ENCODE data around the gene MINK1.

DNA sequence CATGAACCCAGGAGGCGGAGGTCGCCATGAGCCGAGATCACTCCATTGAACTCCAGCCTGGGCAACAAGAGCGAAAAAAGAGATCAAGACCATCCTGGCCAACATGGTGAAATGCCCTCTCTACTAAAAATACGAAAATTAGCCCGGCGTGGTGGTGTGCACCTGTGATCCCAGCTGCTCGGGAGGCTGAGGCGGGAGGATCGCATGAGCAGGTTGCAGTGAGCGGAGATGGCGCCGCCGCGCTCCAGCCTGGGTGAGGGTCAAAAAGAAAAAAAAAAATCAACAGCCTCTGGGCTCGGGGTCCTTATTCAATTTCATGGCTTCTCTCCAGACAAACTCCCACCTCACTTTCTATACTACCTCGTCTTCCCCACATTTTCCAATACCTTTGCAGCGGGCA lies 95.7 kb downstream of the MINK1 start:
- TF ChIP-seq, protein P1, sequence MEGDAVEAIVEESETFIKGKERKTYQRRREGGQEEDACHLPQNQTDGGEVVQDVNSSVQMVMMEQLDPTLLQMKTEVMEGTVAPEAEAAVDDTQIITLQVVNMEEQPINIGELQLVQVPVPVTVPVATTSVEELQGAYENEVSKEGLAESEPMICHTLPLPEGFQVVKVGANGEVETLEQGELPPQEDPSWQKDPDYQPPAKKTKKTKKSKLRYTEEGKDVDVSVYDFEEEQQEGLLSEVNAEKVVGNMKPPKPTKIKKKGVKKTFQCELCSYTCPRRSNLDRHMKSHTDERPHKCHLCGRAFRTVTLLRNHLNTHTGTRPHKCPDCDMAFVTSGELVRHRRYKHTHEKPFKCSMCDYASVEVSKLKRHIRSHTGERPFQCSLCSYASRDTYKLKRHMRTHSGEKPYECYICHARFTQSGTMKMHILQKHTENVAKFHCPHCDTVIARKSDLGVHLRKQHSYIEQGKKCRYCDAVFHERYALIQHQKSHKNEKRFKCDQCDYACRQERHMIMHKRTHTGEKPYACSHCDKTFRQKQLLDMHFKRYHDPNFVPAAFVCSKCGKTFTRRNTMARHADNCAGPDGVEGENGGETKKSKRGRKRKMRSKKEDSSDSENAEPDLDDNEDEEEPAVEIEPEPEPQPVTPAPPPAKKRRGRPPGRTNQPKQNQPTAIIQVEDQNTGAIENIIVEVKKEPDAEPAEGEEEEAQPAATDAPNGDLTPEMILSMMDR (conservative IDR thresholded peaks at IDR 0.05; ENCODE audit: low read length) = no peak
- TF ChIP-seq EZH2phosphoT487 (IDR thresholded peaks at IDR 0.05; ENCODE audit: borderline replicate concordance, low read depth, low read length) = no peak
